Measurements from ENCODE around the gene SDHAF1.
"Not testable (repeated sequence)": the region's sequence is repeated elsewhere in the genome, so short reads cannot be mapped to it uniquely, and the experiment has no call there.

DNA sequence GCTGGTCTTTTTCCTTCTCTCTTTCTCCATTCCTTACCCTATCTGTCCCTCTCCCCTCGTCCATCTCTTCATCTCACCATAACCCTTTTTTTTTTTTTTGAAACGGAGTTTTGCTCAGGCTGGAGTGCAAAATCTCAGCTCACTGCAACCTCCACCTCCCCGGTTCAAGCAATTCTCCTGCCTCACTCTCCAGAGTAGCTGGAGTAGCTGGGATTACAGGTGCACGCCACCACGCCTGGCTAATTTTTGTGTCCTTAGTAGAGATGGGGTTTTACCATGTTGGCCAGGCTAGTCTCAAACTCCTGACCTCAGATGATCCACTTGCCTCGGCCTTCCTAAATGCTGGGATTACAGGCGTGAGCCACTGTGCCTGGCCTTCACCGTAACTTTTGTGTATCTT is 37.6 kb upstream of the SDHAF1 start:
- TF ChIP-seq, protein P1, sequence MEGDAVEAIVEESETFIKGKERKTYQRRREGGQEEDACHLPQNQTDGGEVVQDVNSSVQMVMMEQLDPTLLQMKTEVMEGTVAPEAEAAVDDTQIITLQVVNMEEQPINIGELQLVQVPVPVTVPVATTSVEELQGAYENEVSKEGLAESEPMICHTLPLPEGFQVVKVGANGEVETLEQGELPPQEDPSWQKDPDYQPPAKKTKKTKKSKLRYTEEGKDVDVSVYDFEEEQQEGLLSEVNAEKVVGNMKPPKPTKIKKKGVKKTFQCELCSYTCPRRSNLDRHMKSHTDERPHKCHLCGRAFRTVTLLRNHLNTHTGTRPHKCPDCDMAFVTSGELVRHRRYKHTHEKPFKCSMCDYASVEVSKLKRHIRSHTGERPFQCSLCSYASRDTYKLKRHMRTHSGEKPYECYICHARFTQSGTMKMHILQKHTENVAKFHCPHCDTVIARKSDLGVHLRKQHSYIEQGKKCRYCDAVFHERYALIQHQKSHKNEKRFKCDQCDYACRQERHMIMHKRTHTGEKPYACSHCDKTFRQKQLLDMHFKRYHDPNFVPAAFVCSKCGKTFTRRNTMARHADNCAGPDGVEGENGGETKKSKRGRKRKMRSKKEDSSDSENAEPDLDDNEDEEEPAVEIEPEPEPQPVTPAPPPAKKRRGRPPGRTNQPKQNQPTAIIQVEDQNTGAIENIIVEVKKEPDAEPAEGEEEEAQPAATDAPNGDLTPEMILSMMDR (IDR thresholded peaks at IDR 0.05): not testable (repeated sequence)
- TF ChIP-seq POLR2A (IDR thresholded peaks at IDR 0.05); EP300 (IDR thresholded peaks at IDR 0.05; ENCODE audit: low read depth); POLR2AphosphoS5 (IDR thresholded peaks at IDR 0.05): not testable (repeated sequence)
